Measurements from ENCODE around the gene GABPB2.
A peak's percentile ranks its signal among the peaks of the same experiment; 100 is the strongest.

Gene GABPB2

GRCh38 chr1:151070474-151071276 is at the start of gene GABPB2:
Gene GABPB2, plus strand, starts transcription at chr1:151070761. Its CDS starts 17,429 bp downstream, at chr1:151088190.
- DNase-seq, result peak; percentile 96

- DNase-seq, result peak; percentile 91
These were observed 45.9 kb upstream of the GABPB2 start for GRCh38 chr1:151024540-151025146.

- no peak for DNase-seq
These were observed 44.1 kb upstream of the GABPB2 start for GRCh38 chr1:151026460-151026859.

GRCh38 chr1:151032164-151032563 is 38.4 kb upstream of the GABPB2 start:
- DNase-seq, result no peak

- no peak for DNase-seq
These were observed 35.4 kb upstream of the GABPB2 start for GRCh38 chr1:151035167-151035566.

GRCh38 chr1:151036356-151036755 is 34.2 kb upstream of the GABPB2 start, which contains the start of gene BNIPL:
Gene BNIPL, plus strand, starts transcription at chr1:151036586. Its CDS starts 140 bp downstream, at chr1:151036726.
- no peak for DNase-seq

- no peak for DNase-seq
These were observed 33.5 kb upstream of the GABPB2 start for GRCh38 chr1:151037032-151037431.

- DNase-seq, result no peak
These were observed 31.0 kb upstream of the GABPB2 start for GRCh38 chr1:151039521-151039920.

GRCh38 chr1:151043163-151043562 is 27.4 kb upstream of the GABPB2 start:
- no peak for DNase-seq

GRCh38 chr1:151047591-151047924 is 23.0 kb upstream of the GABPB2 start, which contains the start of gene C1orf56:
Gene C1orf56, plus strand, starts transcription at chr1:151047751. Its CDS starts 97 bp downstream, at chr1:151047848.
- DNase-seq, result peak; percentile 77

- peak; percentile 73 for DNase-seq
These were observed 22.5 kb upstream of the GABPB2 start for GRCh38 chr1:151047925-151048644.

GRCh38 chr1:151048645-151049032 is 21.9 kb upstream of the GABPB2 start:
- no peak for DNase-seq

GRCh38 chr1:151049458-151049857 is 21.1 kb upstream of the GABPB2 start:
- DNase-seq, result no peak

GRCh38 chr1:151050051-151050688 is 20.4 kb upstream of the GABPB2 start:
- no peak for DNase-seq

GRCh38 chr1:151051356-151052009 is 19.1 kb upstream of the GABPB2 start:
- DNase-seq, result no peak

GRCh38 chr1:151054971-151055547 is 15.5 kb upstream of the GABPB2 start:
- DNase-seq, result no peak

- DNase-seq, result no peak
These were observed 15.0 kb upstream of the GABPB2 start for GRCh38 chr1:151055581-151055980.

GRCh38 chr1:151056149-151056548 is 14.4 kb upstream of the GABPB2 start:
- DNase-seq, result no peak

GRCh38 chr1:151058692-151059091 is 11.9 kb upstream of the GABPB2 start:
- peak; percentile 44 for DNase-seq

GRCh38 chr1:151059109-151060006 is 11.2 kb upstream of the GABPB2 start, which contains the start of gene CDC42SE1:
Gene CDC42SE1, minus strand, starts transcription at chr1:151059622. Its CDS starts 3,892 bp downstream, at chr1:151055730.
- peak; percentile 87 for DNase-seq
